ENCODE data around the gene NEGR1. TPM values are rescaled to one million over a fixed set of nuclear protein-coding genes. Genes with fewer than 3 reads are reported as not detected.

NEGR1 gene
- total RNA-seq, 1 experiment from 2014 or later = 1.2 TPM

GRCh38 chr1:71657891-71658679, 624.3 kb downstream of the NEGR1 start:
- H3K27ac ChIP-seq = no peak overlapping the region
- H3K27me3 ChIP-seq = no peaks in the 10 kb centered on the region
- no peak for DNase-seq
- H3K4me1 ChIP-seq = no peaks in the 10 kb centered on the region
- H3K4me3 ChIP-seq = no peak overlapping the region
- no peaks in the 10 kb centered on the region for H3K9me3 ChIP-seq (replicated peaks)
- H3K36me3 ChIP-seq = no peaks in the 10 kb centered on the region

GRCh38 chr1:71656902-71657301, 625.4 kb downstream of the NEGR1 start:
- no peaks in the 10 kb centered on the region for H3K27me3 ChIP-seq
- H3K9me3 ChIP-seq (replicated peaks) = no peaks in the 10 kb centered on the region
- no peak overlapping the region for H3K27ac ChIP-seq
- no peaks in the 10 kb centered on the region for H3K36me3 ChIP-seq
- no peak for DNase-seq
- H3K4me3 ChIP-seq = no peak overlapping the region
- no peaks in the 10 kb centered on the region for H3K4me1 ChIP-seq

- Histone ChIP-seq H3K4me1 (no peaks in the 10 kb centered on the region), H3K36me3 (no peaks in the 10 kb centered on the region), H3K9me3 (replicated peaks) (no peaks in the 10 kb centered on the region), H3K27me3 (no peaks in the 10 kb centered on the region), H3K27ac (no peak overlapping the region), H3K4me3 (no peak overlapping the region)
- no peak for DNase-seq
These were observed 626.7 kb downstream of the NEGR1 start for GRCh38 chr1:71655604-71656003.

- no peaks in the 10 kb centered on the region for H3K9me3 ChIP-seq (replicated peaks)
- no peak overlapping the region for H3K4me3 ChIP-seq
- H3K4me1 ChIP-seq = no peaks in the 10 kb centered on the region
- no peaks in the 10 kb centered on the region for H3K36me3 ChIP-seq
- no peak for DNase-seq
- no peaks in the 10 kb centered on the region for H3K27me3 ChIP-seq
- H3K27ac ChIP-seq = no peak overlapping the region
These were observed 628.4 kb downstream of the NEGR1 start for GRCh38 chr1:71653952-71654351.

GRCh38 chr1:71651214-71651613, 631.1 kb downstream of the NEGR1 start:
- no peak overlapping the region for H3K4me3 ChIP-seq
- no peaks in the 10 kb centered on the region for H3K9me3 ChIP-seq (replicated peaks)
- no peaks in the 10 kb centered on the region for H3K27me3 ChIP-seq
- DNase-seq = no peak
- H3K4me1 ChIP-seq = no peaks in the 10 kb centered on the region
- no peak overlapping the region for H3K27ac ChIP-seq
- no peaks in the 10 kb centered on the region for H3K36me3 ChIP-seq

GRCh38 chr1:71650119-71650518, 632.2 kb downstream of the NEGR1 start:
- no peaks in the 10 kb centered on the region for H3K27me3 ChIP-seq
- H3K27ac ChIP-seq = no peak overlapping the region
- no peaks in the 10 kb centered on the region for H3K36me3 ChIP-seq
- H3K9me3 ChIP-seq (replicated peaks) = no peaks in the 10 kb centered on the region
- no peaks in the 10 kb centered on the region for H3K4me1 ChIP-seq
- H3K4me3 ChIP-seq = no peak overlapping the region
- no peak for DNase-seq

- H3K4me1 ChIP-seq = no peaks in the 10 kb centered on the region
- H3K4me3 ChIP-seq = no peak overlapping the region
- no peaks in the 10 kb centered on the region for H3K27me3 ChIP-seq
- H3K27ac ChIP-seq = no peak overlapping the region
- no peaks in the 10 kb centered on the region for H3K36me3 ChIP-seq
- no peak for DNase-seq
- no peaks in the 10 kb centered on the region for H3K9me3 ChIP-seq (replicated peaks)
These were observed 632.7 kb downstream of the NEGR1 start for GRCh38 chr1:71649608-71650007.

- H3K27ac ChIP-seq = no peak overlapping the region
- H3K4me3 ChIP-seq = no peak overlapping the region
- H3K36me3 ChIP-seq = no peaks in the 10 kb centered on the region
- H3K27me3 ChIP-seq = no peaks in the 10 kb centered on the region
- DNase-seq = no peak
- no peaks in the 10 kb centered on the region for H3K9me3 ChIP-seq (replicated peaks)
- H3K4me1 ChIP-seq = no peaks in the 10 kb centered on the region
These were observed 634.6 kb downstream of the NEGR1 start for GRCh38 chr1:71647513-71648300.

GRCh38 chr1:71645015-71645414, 637.3 kb downstream of the NEGR1 start:
- Histone ChIP-seq H3K4me3 (no peak overlapping the region), H3K4me1 (no peaks in the 10 kb centered on the region), H3K36me3 (no peaks in the 10 kb centered on the region), H3K9me3 (replicated peaks) (no peaks in the 10 kb centered on the region), H3K27ac (no peak overlapping the region), H3K27me3 (no peaks in the 10 kb centered on the region)
- no peak for DNase-seq

GRCh38 chr1:71641903-71642302, 640.4 kb downstream of the NEGR1 start:
- no peaks in the 10 kb centered on the region for H3K9me3 ChIP-seq (replicated peaks)
- H3K36me3 ChIP-seq = no peaks in the 10 kb centered on the region
- no peak overlapping the region for H3K4me3 ChIP-seq
- no peak overlapping the region for H3K27ac ChIP-seq
- DNase-seq = no peak
- H3K27me3 ChIP-seq = no peaks in the 10 kb centered on the region
- no peaks in the 10 kb centered on the region; the same call in 1 of the 2 replicates for H3K4me1 ChIP-seq

GRCh38 chr1:71640998-71641397, 641.3 kb downstream of the NEGR1 start:
- no peaks in the 10 kb centered on the region for H3K27me3 ChIP-seq
- no peaks in the 10 kb centered on the region; the same call in 1 of the 2 replicates for H3K4me1 ChIP-seq
- no peak overlapping the region for H3K27ac ChIP-seq
- no peak for DNase-seq
- H3K9me3 ChIP-seq (replicated peaks) = no peaks in the 10 kb centered on the region
- H3K4me3 ChIP-seq = no peak overlapping the region
- H3K36me3 ChIP-seq = no peaks in the 10 kb centered on the region

GRCh38 chr1:71640116-71640515, 642.2 kb downstream of the NEGR1 start:
- DNase-seq = no peak
- no peaks in the 10 kb centered on the region for H3K27me3 ChIP-seq
- no peaks in the 10 kb centered on the region; the same call in 1 of the 2 replicates for H3K4me1 ChIP-seq
- H3K27ac ChIP-seq = no peak overlapping the region
- no peak overlapping the region for H3K4me3 ChIP-seq
- no peaks in the 10 kb centered on the region for H3K9me3 ChIP-seq (replicated peaks)
- no peaks in the 10 kb centered on the region for H3K36me3 ChIP-seq

- H3K36me3 ChIP-seq = no peaks in the 10 kb centered on the region
- no peaks in the 10 kb centered on the region for H3K27me3 ChIP-seq
- no peaks in the 10 kb centered on the region for H3K9me3 ChIP-seq (replicated peaks)
- H3K4me3 ChIP-seq = no peak overlapping the region
- no peaks in the 10 kb centered on the region; the same call in 1 of the 2 replicates for H3K4me1 ChIP-seq
- no peak for DNase-seq
- no peak overlapping the region for H3K27ac ChIP-seq
These were observed 644.1 kb downstream of the NEGR1 start for GRCh38 chr1:71638081-71638766.

- no peak for DNase-seq
- H3K36me3 ChIP-seq = no peaks in the 10 kb centered on the region
- H3K27me3 ChIP-seq = no peaks in the 10 kb centered on the region
- no peak overlapping the region for H3K27ac ChIP-seq
- H3K9me3 ChIP-seq (replicated peaks) = no peaks in the 10 kb centered on the region
- no peaks in the 10 kb centered on the region; the same call in 1 of the 2 replicates for H3K4me1 ChIP-seq
- H3K4me3 ChIP-seq = no peak overlapping the region
These were observed 646.8 kb downstream of the NEGR1 start for GRCh38 chr1:71635568-71635967.

GRCh38 chr1:71634159-71634558, 648.2 kb downstream of the NEGR1 start:
- Histone ChIP-seq H3K4me1 (no peaks in the 10 kb centered on the region; the same call in 1 of the 2 replicates), H3K27ac (no peak overlapping the region), H3K9me3 (replicated peaks) (no peaks in the 10 kb centered on the region), H3K27me3 (no peaks in the 10 kb centered on the region), H3K36me3 (no peaks in the 10 kb centered on the region), H3K4me3 (no peak overlapping the region)
- DNase-seq = no peak
